ENCODE measurements around the gene EFNA1.

Gene EFNA1, protein sequence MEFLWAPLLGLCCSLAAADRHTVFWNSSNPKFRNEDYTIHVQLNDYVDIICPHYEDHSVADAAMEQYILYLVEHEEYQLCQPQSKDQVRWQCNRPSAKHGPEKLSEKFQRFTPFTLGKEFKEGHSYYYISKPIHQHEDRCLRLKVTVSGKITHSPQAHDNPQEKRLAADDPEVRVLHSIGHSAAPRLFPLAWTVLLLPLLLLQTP

DNA sequence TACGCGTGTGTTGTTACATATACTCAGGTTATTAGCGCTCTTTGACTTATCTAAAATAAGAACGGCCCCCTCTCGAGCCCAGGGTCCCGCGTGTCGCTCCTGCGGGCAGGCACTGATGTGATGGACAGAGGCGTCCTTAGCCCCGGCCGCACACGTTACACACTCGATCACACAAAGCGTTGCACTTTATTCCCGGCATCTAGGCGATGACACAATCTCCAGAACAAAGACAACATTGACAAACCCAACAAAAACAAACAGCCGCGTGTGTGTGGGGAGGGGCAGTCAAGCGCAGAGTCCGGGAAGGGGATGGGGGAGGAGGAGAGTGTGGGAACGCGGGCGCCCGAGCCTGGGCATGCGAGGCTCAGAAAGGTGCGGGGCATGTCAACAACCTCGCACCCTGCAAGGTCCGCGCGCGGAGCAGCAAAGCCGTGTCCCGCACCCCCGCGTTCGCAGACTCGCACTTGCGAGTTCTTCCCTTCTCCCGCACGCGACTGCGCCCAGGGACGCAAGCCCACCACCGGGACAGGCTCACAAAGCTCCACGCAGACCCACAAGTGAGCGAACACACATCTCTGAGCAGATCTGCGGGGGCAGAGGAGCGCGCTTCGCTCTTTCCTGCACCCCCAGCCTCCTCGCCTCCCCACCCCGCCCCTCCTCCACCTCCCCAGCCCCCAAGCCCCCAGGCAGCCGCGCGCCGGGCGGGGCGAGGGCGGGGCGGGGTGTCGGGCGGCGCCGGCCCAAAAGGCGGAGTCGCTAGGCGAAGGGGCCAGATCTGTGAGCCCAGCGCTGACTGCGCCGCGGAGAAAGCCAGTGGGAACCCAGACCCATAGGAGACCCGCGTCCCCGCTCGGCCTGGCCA is at the start of gene EFNA1:
TSS of gene EFNA1 (plus strand) at position 772 of the 862 bp plus-strand sequence. CDS start 102 bp downstream, outside the sequence.
- DNase-seq = peak; percentile 46

DNA sequence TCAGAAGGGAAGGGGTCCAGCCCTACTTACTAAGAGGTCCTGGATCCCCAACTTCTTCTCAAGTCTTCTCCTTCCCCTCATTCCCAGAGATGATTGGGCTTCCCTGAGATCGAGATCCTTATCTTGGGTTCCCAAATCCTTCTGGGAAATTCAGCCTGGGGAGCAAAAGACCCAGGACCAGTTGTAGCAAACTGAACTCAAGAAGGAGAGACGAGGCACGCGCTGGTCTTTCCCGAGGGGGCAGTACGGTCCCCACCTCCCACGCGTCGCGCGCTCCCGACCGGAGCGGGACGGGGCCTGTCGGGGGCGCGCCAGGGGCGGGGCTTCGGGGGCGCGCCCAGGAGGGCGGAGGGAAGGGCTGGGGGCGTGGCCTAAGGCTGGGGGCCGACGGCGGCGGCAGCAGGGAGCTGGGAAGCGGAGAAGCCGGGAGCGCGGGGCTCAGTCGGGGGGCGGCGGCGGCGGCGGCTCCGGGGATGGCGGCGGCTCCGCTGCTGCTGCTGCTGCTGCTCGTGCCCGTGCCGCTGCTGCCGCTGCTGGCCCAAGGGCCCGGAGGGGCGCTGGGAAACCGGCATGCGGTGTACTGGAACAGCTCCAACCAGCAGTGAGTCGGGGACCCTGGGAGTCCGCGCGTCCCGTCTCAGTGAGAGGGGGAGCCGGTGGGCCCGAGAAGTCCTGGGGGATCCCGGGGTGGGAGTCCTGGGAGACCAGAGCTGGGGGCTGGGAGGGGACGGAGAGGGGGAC is 49.0 kb upstream of the EFNA1 start, which contains the start of gene EFNA3:
TSS of gene EFNA3 (plus strand) at position 369 of the 741 bp plus-strand sequence. CDS start at position 474, 105 bp downstream.
- peak; percentile 69 for DNase-seq

DNA sequence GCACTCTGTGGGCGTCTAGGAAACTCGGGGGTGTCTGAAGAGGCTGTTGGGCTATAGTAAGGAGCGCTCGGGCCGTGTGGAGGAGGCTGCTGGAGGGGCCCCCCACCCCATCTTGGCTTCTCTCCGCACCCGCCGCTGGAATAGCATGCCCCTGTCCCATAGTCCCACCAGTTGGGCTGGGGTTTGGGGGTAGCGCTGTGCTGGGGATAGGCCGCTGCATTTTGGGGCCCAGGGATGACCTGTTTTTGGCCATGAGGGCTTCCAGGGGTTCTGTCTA is 48.5 kb upstream of the EFNA1 start:
- DNase-seq = no peak

DNA sequence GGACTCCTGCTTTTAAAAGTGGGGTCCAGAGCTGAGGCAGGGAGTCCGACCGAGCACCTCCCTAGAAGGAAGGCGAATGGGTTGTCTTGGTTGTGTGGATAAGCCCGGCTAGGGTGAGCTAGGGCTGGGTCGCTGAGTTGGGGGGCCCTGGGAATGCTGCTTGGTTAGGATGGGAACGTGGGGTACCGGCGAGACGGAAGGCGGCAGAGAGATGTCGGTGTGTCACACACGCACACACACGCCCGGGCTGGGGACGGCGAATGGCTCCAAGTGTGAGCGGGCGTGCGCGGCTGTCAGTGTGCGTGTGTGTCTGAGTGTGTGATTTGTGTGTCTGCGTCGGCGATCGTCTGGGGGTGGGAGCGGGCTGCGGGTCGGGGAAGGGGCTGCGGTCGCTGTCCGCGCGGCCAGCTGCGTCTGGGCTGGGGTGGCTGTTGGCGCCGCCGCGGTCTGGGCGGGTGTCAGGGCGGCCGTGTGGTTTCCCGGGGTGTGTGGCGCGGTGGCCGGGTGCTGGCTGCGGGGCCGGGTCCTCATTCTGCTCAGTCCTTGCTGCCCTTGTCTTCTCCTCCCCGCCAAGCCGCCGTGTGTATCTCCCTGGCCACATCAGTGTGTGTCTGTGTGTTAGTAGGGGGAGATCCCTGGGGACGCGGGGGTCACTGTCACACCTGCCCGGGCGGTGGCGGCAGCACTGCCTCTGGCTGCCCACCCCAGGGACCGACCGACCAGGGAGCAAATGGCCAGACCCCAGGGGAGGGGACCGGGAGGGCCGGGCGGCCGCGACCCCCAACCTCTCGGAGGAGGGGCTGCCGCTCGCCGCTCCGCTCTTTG is 48.0 kb upstream of the EFNA1 start:
- peak; percentile 28 for DNase-seq

DNA sequence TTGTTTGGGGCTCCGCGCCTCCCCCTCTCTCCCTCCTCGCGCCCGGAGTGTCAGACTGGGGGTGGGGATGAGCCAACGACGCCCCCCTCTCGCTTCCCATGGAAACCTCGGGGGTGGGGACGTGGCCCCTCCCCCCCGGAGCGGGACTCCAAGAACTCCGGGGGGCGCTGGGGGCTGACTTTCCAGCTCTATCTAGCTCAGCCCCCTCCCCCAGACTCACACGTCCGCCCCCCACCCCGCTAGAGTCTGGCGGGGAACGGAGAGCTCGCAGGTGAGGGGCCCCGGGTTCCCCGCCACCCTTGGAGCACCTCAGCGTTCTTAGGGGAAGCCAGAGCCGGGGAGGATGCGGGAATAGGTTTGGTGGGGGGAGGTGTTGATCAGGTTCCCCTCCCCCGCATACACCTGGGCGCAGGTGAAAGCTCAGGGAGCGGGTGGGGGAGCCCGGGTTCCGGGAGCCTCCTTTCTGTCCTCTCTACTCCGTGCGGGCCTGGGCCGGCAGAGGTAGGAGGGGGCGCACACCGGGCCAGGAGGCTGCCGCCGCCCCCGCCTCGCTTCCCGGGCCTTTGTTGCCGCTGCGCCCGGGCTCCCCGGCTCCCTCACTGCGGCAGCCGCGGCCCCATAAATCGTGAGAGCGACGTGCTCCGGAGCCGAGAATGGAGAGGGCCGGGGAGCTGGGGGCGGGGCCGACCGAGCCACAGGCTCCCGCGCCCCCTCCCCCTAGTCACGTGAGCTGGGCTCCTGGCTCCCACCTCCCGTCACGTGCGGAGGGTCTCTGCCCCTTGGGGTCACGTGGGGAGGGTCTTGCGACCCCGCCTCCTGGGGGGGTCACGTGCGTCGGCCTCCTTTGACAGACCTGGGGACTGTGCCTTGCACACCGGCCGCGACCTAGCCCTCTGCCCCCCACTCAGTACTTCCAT is 47.1 kb upstream of the EFNA1 start:
- DNase-seq = peak; percentile 42

DNA sequence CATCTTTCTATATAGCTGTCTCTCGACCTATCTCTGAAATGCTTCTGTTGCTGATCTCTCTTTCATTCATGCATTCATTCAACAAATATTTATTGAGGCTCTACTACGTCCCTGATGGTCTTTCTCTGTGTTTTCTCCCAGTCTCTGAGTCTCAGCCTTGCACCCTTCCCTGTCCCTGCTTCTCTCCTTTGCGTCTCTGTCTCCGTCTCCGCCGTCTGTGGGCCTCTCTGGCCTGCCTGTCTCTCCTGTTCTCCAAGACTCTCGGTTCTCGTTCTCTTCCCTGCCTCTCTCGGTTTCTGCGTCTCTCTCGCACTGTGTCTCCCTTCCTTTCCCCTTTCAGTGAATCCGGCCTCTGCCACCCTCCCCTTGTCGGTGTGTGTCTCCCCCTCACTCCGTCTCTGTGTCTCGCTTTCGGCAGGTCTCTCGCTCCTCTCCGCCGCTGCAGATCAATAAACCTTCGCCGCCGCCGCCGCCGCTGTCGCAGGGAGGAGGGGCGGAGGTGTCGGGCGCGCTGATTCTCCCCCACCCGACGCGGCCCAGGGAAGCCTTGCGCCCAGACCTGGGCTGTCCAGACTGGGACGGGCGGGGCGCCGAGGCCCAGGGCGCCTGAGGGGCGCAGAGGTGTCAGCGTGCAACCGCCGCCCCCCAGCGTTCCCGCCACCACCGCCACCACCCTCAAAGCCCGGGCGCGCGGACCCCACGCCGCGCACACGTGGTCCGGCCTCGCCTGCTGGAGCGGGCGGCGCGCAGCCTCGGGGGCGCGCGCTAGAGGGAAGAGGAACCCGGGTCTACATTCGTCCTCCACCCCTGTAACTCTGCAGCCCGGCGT is 46.0 kb upstream of the EFNA1 start:
- peak; percentile 52 for DNase-seq

DNA sequence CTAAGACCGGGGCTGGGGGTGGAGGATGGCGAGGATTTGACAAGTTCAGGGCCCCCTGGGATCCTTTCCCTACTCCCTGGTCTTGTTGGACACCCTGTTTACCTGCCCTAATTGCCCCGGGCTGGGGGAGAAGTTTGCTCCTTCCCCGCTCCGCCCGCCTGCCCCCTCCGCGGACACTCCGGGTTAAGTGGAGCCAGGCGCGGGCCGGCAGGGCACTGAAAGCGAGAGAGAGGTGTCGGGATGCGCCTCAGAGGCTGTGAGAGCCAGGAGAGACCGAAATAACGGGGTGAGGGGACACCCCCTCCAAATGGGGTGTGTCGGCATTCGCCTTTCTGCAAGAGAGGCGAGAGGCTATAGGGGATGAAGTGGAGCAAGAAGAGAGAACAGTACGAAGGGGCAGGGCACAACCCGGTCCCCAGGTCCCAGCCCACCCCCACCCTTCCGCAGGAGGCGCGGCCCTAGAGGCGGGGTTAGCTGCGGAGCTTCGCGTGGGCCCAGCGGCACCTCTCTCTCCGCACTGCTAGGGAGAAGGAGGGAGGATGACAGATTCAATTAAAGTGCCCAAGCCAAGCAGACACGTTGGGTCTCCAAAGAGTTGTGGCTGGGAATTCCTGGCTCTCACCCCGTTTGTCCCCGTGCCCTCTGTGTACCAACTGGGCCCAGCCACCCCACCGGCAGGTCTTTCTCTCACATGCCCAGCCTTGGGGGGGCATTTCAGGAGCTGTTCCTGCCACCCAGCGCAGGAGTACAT is 45.2 kb upstream of the EFNA1 start:
- DNase-seq = peak; percentile 41

DNA sequence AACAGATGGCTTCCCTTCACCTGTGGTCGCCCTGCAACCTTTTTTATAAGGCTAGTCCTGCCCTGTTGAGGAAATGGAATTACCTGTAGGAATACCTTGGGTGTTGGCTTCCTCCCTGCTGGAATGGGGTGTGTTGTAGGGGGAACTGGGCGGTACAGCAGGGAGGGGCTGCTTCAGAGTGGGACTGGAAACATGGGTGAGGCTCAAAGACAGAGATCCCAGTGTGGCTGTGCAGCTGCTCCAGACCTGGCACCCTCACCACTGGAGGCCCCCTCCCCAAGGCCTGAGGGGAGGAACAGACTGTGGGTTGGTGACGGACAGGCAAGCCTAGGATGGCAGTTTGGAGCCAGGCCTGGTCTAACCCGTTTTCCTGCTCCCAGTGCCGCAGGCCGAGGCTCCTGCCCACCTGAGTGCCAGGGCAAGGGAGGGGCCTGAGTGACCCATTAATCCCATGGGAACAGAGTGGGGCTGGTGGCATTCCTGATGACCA is 44.6 kb upstream of the EFNA1 start:
- DNase-seq = no peak

DNA sequence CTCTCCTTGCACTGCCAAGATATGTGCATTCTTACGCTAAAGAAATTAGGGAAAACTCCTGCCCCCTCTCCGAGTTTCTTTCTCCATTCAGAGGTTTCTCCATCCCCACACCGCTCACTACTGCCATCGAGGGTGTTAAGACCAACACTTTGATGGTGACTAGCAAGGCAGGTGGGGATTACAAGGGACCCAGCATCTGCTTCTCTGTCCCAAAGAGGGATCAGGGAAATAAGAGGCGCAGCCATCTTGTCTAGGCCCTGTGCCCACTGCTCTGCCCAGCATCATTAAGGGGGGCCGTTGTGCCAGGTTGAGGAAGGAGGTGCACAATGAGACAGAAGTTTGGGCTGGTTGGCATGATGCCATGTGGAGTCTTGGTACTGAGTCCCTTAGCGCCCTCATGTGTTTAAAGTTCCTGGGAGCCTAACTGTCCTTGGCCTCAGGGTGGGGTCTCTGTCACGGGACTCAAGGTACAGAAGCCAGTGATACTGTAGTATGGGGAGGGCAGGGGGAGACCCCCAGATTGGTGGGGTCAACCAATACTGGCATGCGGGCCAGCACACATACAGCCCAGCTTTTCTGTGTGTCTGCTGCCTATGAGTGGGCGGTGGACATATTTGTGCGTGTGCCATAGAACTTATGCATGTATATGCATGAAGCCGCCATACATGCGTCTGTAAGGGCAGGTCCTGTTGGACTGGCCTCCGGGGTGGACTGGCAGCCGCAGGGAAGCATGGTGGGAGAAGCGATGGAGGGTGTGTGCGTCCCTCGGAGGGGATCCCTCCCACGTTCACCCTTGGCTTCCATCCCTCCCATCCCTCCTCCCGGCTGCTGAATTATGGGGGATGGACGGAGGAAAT is 43.6 kb upstream of the EFNA1 start:
- DNase-seq = no peak

DNA sequence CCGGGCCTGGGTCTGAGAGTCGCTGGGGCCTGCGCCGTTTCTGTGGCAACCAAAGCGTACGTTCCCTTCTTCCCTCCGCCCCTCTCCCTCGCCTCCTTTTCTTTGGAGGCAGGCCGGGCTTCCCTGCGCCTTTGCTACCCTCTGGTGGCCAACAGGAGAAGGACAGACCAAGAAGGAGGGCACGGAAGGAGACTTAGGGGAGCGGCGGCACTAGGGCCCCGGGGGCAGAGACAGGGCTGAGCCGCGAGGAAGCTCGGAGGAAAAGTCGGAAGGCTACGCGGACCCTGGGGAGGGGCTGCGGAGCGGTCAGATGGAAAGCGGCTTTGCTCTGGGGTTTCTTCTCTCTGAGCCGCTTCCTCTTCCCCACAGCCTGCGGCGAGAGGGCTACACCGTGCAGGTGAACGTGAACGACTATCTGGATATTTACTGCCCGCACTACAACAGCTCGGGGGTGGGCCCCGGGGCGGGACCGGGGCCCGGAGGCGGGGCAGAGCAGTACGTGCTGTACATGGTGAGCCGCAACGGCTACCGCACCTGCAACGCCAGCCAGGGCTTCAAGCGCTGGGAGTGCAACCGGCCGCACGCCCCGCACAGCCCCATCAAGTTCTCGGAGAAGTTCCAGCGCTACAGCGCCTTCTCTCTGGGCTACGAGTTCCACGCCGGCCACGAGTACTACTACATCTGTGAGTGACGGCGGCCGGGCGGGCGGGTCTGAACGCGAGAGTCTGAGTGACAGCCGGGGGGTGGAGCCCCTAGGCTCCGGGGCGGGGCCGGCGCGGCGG is 42.8 kb upstream of the EFNA1 start:
- DNase-seq = peak; percentile 92

DNA sequence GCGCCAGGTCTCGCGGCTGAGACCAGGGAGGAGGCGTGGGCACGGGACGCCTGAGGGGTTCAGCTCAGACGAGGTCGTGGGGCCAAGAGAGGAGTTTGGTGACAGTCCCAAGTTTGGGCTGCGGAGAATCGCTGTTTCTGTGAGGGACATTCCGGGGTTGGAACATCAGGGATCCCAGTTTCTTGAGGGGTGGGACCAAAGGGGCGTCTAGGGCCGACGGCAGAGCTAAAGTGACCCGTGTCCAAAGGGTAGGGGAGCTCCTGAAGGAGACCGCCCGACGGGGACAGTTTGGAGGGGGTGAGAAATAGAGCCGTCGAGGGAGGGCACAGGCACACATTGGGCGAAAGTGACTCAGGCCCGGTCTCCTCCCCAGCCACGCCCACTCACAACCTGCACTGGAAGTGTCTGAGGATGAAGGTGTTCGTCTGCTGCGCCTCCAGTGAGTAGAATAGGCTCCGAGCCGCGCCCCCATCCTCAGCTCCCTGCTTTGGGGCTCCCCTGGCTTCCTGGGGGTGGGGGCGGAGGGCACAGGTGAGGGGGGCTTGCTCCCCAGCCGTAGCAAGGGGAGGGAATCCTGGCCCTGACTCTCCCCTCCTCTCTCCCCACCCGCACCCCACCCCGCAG is 42.1 kb upstream of the EFNA1 start:
- DNase-seq = peak; percentile 80

DNA sequence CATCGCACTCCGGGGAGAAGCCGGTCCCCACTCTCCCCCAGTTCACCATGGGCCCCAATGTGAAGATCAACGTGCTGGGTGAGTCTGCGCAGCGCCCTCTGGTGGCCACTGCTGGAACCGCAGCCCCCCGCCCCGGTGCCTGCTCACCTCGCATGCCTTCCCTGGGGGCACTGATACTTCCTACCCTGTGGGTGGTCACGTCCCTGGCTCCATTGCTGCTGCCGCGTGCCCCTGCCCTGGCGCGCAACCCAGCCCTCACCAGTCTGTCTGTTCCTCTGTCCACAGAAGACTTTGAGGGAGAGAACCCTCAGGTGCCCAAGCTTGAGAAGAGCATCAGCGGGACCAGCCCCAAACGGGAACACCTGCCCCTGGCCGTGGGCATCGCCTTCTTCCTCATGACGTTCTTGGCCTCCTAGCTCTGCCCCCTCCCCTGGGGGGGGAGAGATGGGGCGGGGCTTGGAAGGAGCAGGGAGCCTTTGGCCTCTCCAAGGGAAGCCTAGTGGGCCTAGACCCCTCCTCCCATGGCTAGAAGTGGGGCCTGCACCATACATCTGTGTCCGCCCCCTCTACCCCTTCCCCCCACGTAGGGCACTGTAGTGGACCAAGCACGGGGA is 41.4 kb upstream of the EFNA1 start:
- DNase-seq = peak; percentile 81

DNA sequence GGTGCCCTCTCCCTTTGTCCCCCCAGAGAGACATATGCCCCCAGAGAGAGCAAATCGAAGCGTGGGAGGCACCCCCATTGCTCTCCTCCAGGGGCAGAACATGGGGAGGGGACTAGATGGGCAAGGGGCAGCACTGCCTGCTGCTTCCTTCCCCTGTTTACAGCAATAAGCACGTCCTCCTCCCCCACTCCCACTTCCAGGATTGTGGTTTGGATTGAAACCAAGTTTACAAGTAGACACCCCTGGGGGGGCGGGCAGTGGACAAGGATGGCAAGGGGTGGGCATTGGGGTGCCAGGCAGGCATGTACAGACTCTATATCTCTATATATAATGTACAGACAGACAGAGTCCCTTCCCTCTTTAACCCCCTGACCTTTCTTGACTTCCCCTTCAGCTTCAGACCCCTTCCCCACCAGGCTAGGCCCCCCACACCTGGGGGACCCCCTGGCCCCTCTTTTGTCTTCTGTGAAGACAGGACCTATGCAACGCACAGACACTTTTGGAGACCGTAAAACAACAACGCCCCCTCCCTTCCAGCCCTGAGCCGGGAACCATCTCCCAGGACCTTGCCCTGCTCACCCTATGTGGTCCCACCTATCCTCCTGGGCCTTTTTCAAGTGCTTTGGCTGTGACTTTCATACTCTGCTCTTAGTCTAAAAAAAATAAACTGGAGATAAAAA is 40.7 kb upstream of the EFNA1 start:
- no peak for DNase-seq

DNA sequence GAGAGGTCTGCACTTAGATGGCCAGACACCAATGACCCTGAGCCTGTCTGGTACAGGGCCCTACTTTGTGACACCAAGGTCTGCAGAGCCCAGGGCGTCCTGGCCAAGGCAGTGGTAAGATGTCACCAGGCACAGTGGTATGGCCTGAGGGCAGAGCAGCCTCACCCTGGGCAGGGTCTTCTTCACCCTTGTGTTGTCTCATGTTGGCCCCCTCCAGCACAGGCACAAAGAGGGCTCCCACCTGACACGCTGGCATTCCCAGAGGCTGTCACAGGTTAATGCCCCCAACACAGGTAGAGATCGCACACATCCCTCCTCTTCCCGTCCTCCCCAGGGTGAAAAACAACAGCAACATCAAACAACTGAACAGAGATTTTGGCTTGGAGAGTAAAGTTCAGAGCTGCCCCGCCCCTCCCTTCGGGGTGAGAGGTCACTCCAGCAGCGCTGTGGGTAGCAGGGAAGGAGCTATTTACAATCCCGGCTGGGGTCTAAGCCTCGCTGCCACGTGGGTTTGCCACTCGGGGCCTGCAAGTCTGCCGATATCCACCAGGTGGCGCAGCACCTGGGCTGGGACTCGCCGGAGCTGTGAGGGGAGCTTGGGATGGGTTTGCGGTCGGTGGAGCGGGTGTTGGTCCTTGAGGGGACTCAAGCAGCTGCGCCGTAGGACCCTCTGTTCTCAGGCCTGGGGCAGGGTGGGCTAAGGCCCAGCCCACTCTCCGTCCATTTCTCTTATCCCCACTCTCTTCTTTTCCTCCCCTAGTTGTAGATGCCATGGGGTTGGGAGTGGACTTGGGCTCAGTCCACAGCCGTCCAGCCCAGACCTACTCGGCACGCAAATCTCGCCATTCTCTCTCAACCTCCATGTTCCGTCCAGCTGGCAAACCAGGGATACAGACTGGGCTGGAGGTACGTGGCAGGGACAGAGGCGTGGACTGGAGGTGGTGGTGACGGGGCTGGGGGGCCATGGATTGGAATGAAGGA is 36.3 kb upstream of the EFNA1 start:
- peak; percentile 83 for DNase-seq

DNA sequence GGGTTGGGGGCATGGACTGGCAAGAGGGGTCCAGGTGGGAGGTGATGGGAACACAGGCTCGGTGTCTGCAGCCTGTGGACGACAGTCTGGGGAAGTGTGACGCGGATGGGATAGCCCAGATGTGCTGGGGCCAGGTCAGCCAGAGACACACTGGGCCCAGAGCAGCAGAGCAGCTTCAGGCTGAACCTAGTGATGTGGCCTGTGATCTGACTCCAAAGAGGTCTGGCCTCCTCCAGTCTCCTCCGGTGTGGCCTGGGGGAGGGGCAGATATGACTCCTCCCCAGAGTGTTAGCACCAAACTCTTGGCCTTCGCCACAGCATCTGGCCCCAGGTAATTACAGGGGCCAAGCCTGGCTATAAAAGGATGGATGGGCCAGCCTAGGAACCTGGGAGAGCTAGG is 35.5 kb upstream of the EFNA1 start:
- no peak for DNase-seq
